ENCODE measurements around the gene PLEKHM3.

DNA sequence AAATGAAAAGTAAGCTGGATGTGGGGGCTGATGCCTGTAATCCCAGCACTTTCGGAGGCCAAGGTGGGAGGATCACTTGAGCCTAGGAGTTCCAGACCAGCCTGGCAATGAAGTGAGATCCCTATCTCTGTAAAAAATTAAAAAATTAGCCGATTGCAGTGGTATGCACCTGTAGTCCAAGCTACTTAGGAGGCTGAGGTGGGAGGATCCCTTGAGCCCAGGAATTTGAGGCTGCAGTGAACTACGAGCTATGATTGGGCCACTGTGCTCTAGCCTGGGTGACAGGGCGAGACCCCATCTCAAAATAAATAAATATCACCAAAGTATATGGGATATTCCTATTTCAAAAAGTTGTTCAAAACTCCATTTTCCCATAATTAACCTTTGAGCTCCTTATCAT lies 154.5 kb downstream of the PLEKHM3 start:
- TF ChIP-seq, protein P1, sequence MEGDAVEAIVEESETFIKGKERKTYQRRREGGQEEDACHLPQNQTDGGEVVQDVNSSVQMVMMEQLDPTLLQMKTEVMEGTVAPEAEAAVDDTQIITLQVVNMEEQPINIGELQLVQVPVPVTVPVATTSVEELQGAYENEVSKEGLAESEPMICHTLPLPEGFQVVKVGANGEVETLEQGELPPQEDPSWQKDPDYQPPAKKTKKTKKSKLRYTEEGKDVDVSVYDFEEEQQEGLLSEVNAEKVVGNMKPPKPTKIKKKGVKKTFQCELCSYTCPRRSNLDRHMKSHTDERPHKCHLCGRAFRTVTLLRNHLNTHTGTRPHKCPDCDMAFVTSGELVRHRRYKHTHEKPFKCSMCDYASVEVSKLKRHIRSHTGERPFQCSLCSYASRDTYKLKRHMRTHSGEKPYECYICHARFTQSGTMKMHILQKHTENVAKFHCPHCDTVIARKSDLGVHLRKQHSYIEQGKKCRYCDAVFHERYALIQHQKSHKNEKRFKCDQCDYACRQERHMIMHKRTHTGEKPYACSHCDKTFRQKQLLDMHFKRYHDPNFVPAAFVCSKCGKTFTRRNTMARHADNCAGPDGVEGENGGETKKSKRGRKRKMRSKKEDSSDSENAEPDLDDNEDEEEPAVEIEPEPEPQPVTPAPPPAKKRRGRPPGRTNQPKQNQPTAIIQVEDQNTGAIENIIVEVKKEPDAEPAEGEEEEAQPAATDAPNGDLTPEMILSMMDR (conservative IDR thresholded peaks at IDR 0.05; ENCODE audit: low read depth in 2 of 2) = no peak
- no peak for TF ChIP-seq ZNF331 (CRISPR knock-in tag; IDR thresholded peaks at IDR 0.05; ENCODE audit: low read depth)

All from GM23338 (cell line).